Natural killer cell (primary cell): ENCODE results near the gene FBXO15. TPM values are rescaled to one million over a fixed set of nuclear protein-coding genes. Genes with fewer than 3 reads are reported as not detected.

ENCODE experiments used
- ATAC-seq, 3 donors: fragments of 150-1000 bp in 2 of 3; fragments of 200-7000 bp in 1 of 3; cut with Tn5 transposase; 1 replicate in 1 of 3; 2 replicates in 2 of 3; pipeline ENCODE4 v1.10.0; 2021; ENCODE audit warnings: mild to moderate bottlenecking in 2 of 3, moderate library complexity in 2 of 3
- DNase-seq, 2 donors: peaks; one replicate each; pipeline versions ENCODE4 v3.0.0 to v3.0.0-alpha.2; 2013 to 2021; ENCODE audit warnings: mixed read lengths in 1 of 2
- H3K27ac ChIP-seq: one replicate; pipeline ENCODE4 v1.5.1; 2013; ENCODE audit warnings: mild to moderate bottlenecking, low read length
- H3K27me3 ChIP-seq: one replicate; pipeline ENCODE4 v1.6.1; 2013; ENCODE audit warnings: low read length; ENCODE audit not compliant: control insufficient read depth, insufficient read depth
- H3K36me3 ChIP-seq: one replicate; pipeline ENCODE4 v1.6.1; 2013; ENCODE audit warnings: low read length; ENCODE audit not compliant: control insufficient read depth, insufficient read depth
- H3K4me1 ChIP-seq: one replicate; pipeline ENCODE4 v1.6.1; 2013; ENCODE audit warnings: low read length; ENCODE audit not compliant: control insufficient read depth, insufficient read depth
- H3K4me3 ChIP-seq: one replicate; pipeline ENCODE4 v1.5.1; 2013; ENCODE audit warnings: low read length
- H3K9me3 ChIP-seq: one replicate; pipeline ENCODE4 v1.6.1; 2013; ENCODE audit warnings: low read length; ENCODE audit not compliant: control insufficient read depth, insufficient read depth
- H3K27ac Mint-ChIP-seq, 2 donors: one replicate each; pipeline ENCODE4 v1.8.0; 2022; ENCODE audit warnings: mild to moderate bottlenecking in 2 of 2, mixed read lengths in 2 of 2, moderate library complexity in 1 of 2
- H3K27me3 Mint-ChIP-seq, 2 donors: one replicate each; pipeline ENCODE4 v1.8.0; 2022; ENCODE audit warnings: low read depth in 2 of 2, mixed read lengths in 2 of 2
- H3K36me3 Mint-ChIP-seq: one replicate; pipeline ENCODE4 v1.8.0; 2022; ENCODE audit warnings: mixed read lengths
- H3K4me1 Mint-ChIP-seq, 2 donors: one replicate each; pipeline ENCODE4 v1.8.0; 2022; ENCODE audit warnings: mixed read lengths in 2 of 2
- H3K4me3 Mint-ChIP-seq: one replicate; pipeline ENCODE4 v1.8.0; 2022; ENCODE audit warnings: mild to moderate bottlenecking, moderate library complexity, mixed read lengths
- H3K9me3 Mint-ChIP-seq, 2 donors: one replicate each; pipeline ENCODE4 v1.8.0; 2022; ENCODE audit warnings: mixed read lengths in 2 of 2
- CTCF ChIP-seq: fragments of 200-600 bp; IDR thresholded peaks from one replicate; pipeline ENCODE4 v1.8.0; 2022; ENCODE audit warnings: antibody characterized with exemption
- WGBS: methylation state at CpG from one replicate; pipeline ENCODE4 v1.1.7; 2013; ENCODE audit warnings: missing lambda C conversion rate; ENCODE audit not compliant: insufficient coverage; 5-methylcytosine and 5-hydroxymethylcytosine counted together
- intact Hi-C: fragments of 100-400 bp; cut with micrococcal nuclease; formaldehyde crosslinking; loops from one replicate; pipeline ENCODE4 v1.14.2; 2022
- total RNA-seq, 4 donors: library from RNA; stranded (reverse); fragments of 120-200 nt in 1 of 4; gene quantifications; one replicate each; pipeline versions ENCODE4 v1.2.3 to v1.2.4, GENCODE V29; 2013 to 2022

Gene FBXO15
- total RNA-seq, 3 donors from 2014 or later (not counting 1 experiment from before 2014, with no cell fraction given), result 0.50 to 2.6 (median 0.87) TPM

- no peaks in the 10 kb centered on the region for H3K36me3 ChIP-seq
- no peak overlapping the region for H3K27ac ChIP-seq
- no peaks in the 10 kb centered on the region for H3K9me3 ChIP-seq
- no peaks in the 10 kb centered on the region for H3K4me1 Mint-ChIP-seq
- 87% methylated on average over 3 of the region's 3 CpGs for WGBS
- no peaks in the 10 kb centered on the region for H3K36me3 Mint-ChIP-seq
- peaks cover 10 to 32% of the 10 kb centered on the region in 2 donors for H3K27me3 Mint-ChIP-seq
- DNase-seq, result no peak
- intact Hi-C loops, result no loop called here
- no peaks in the 10 kb centered on the region for H3K4me1 ChIP-seq
- no peaks in the 10 kb centered on the region for H3K27me3 ChIP-seq
- no peak for TF ChIP-seq CTCF
- H3K9me3 Mint-ChIP-seq, result no peaks in the 10 kb centered on the region
- H3K27ac Mint-ChIP-seq, result no peak overlapping the region
- ATAC-seq, result no peak
- H3K4me3 Mint-ChIP-seq, result no peak overlapping the region
- H3K4me3 ChIP-seq, result no peak overlapping the region
These were observed 79.3 kb downstream of the FBXO15 start for GRCh38 chr18:74068296-74068695.

GRCh38 chr18:74066018-74066417, 81.6 kb downstream of the FBXO15 start:
- ATAC-seq (no peak), DNase-seq (peak in 1 of 2 donors; percentile 25)
- Histone ChIP-seq H3K36me3 (no peaks in the 10 kb centered on the region), H3K4me3 (no peak overlapping the region), H3K27ac (peak overlapping the region; percentile 34), H3K27me3 (no peaks in the 10 kb centered on the region), H3K4me1 (no peaks in the 10 kb centered on the region), H3K9me3 (no peaks in the 10 kb centered on the region)
- Mint-ChIP-seq H3K4me3 (no peak overlapping the region), H3K4me1 (no peaks in the 10 kb centered on the region), H3K27me3 (peaks cover 10 to 36% of the 10 kb centered on the region in 2 donors), H3K9me3 (no peaks in the 10 kb centered on the region), H3K36me3 (no peaks in the 10 kb centered on the region), H3K27ac (no peak overlapping the region)
- intact Hi-C loops, result no loop called here
- 77% methylated on average over 7 of the region's 7 CpGs for WGBS
- no peak for TF ChIP-seq CTCF

- Mint-ChIP-seq H3K27me3 (peaks cover 8 to 36% of the 10 kb centered on the region in 2 donors), H3K27ac (no peak overlapping the region), H3K4me1 (no peaks in the 10 kb centered on the region), H3K9me3 (no peaks in the 10 kb centered on the region), H3K36me3 (no peaks in the 10 kb centered on the region), H3K4me3 (no peak overlapping the region)
- DNase-seq (no peak), ATAC-seq (no peak)
- intact Hi-C loops, result no loop called here
- Histone ChIP-seq H3K36me3 (no peaks in the 10 kb centered on the region), H3K27ac (no peak overlapping the region), H3K4me3 (no peak overlapping the region), H3K4me1 (no peaks in the 10 kb centered on the region), H3K9me3 (no peaks in the 10 kb centered on the region), H3K27me3 (no peaks in the 10 kb centered on the region)
- WGBS, result 48% methylated on average over 3 of the region's 3 CpGs
- TF ChIP-seq CTCF, result no peak
These were observed 82.3 kb downstream of the FBXO15 start for GRCh38 chr18:74065366-74065765.

GRCh38 chr18:74064510-74064909, 83.1 kb downstream of the FBXO15 start:
- ATAC-seq (no peak), DNase-seq (peak in 1 of 2 donors; percentile 51)
- no peaks in the 10 kb centered on the region for H3K36me3 Mint-ChIP-seq
- H3K27ac ChIP-seq, result peak overlapping the region; percentile 56
- no peaks in the 10 kb centered on the region for H3K4me1 ChIP-seq
- no peak overlapping the region for H3K4me3 ChIP-seq
- intact Hi-C loops, result no loop called here
- no peaks in the 10 kb centered on the region for H3K36me3 ChIP-seq
- H3K4me1 Mint-ChIP-seq, result no peaks in the 10 kb centered on the region
- H3K4me3 Mint-ChIP-seq, result no peak overlapping the region
- H3K27me3 Mint-ChIP-seq, result peaks cover 8 to 36% of the 10 kb centered on the region in 2 donors
- WGBS, result 42% methylated on average over 6 of the region's 6 CpGs
- H3K9me3 Mint-ChIP-seq, result no peaks in the 10 kb centered on the region
- H3K9me3 ChIP-seq, result no peaks in the 10 kb centered on the region
- no peak overlapping the region for H3K27ac Mint-ChIP-seq
- no peaks in the 10 kb centered on the region for H3K27me3 ChIP-seq
- no peak for TF ChIP-seq CTCF
